ENCODE measurements around the gene RNF144A.

The RNF144A gene

GRCh38 chr2:6954586-6954985 lies 37.4 kb downstream of the RNF144A start:
- H3K4me1 ChIP-seq (ENCODE audit: control insufficient read depth, insufficient read depth, low read length) = peaks cover 9% of the 10 kb centered on the region
- no peaks in the 10 kb centered on the region for H3K9me3 ChIP-seq (replicated peaks; ENCODE audit: low read length)
- no peak overlapping the region for H3K9ac ChIP-seq (ENCODE audit: low read depth, low read length)
- H3K4me3 ChIP-seq (ENCODE audit: low read length) = no peak overlapping the region
- peaks cover 21% of the 10 kb centered on the region for H3K27me3 ChIP-seq (ENCODE audit: control insufficient read depth, insufficient read depth, low read length)
- no peaks in the 10 kb centered on the region for H3K36me3 ChIP-seq (ENCODE audit: insufficient read depth, low read length)
- no peak overlapping the region for H3K4me2 ChIP-seq (ENCODE audit: low read length)

- Histone ChIP-seq H3K9me3 (replicated peaks; ENCODE audit: low read length) (no peaks in the 10 kb centered on the region), H3K4me3 (ENCODE audit: low read length) (no peak overlapping the region), H3K4me1 (ENCODE audit: control insufficient read depth, insufficient read depth, low read length) (peaks cover 9% of the 10 kb centered on the region), H3K27me3 (ENCODE audit: control insufficient read depth, insufficient read depth, low read length) (peaks cover 28% of the 10 kb centered on the region), H3K4me2 (ENCODE audit: low read length) (no peak overlapping the region), H3K9ac (ENCODE audit: low read depth, low read length) (no peak overlapping the region), H3K36me3 (ENCODE audit: insufficient read depth, low read length) (no peaks in the 10 kb centered on the region)
Measured at GRCh38 chr2:6955511-6956136, 38.4 kb downstream of the RNF144A start.

GRCh38 chr2:6956566-6956965 lies 39.4 kb downstream of the RNF144A start:
- Histone ChIP-seq H3K4me2 (ENCODE audit: low read length) (no peak overlapping the region), H3K9me3 (replicated peaks; ENCODE audit: low read length) (no peaks in the 10 kb centered on the region), H3K4me1 (ENCODE audit: control insufficient read depth, insufficient read depth, low read length) (peaks cover 9% of the 10 kb centered on the region), H3K36me3 (ENCODE audit: insufficient read depth, low read length) (no peaks in the 10 kb centered on the region), H3K27me3 (ENCODE audit: control insufficient read depth, insufficient read depth, low read length) (peaks cover 28% of the 10 kb centered on the region), H3K4me3 (ENCODE audit: low read length) (no peak overlapping the region), H3K9ac (ENCODE audit: low read depth, low read length) (no peak overlapping the region)

- Histone ChIP-seq H3K36me3 (ENCODE audit: insufficient read depth, low read length) (no peaks in the 10 kb centered on the region), H3K27me3 (ENCODE audit: control insufficient read depth, insufficient read depth, low read length) (peaks cover 28% of the 10 kb centered on the region), H3K9me3 (replicated peaks; ENCODE audit: low read length) (no peaks in the 10 kb centered on the region), H3K4me2 (ENCODE audit: low read length) (no peak overlapping the region), H3K4me1 (ENCODE audit: control insufficient read depth, insufficient read depth, low read length) (peaks cover 9% of the 10 kb centered on the region), H3K9ac (ENCODE audit: low read depth, low read length) (no peak overlapping the region), H3K4me3 (ENCODE audit: low read length) (no peak overlapping the region)
Measured at GRCh38 chr2:6957031-6957714, 40.0 kb downstream of the RNF144A start.

- H3K4me1 ChIP-seq (ENCODE audit: control insufficient read depth, insufficient read depth, low read length) = peaks cover 9% of the 10 kb centered on the region
- H3K9me3 ChIP-seq (replicated peaks; ENCODE audit: low read length) = no peaks in the 10 kb centered on the region
- H3K9ac ChIP-seq (ENCODE audit: low read depth, low read length) = no peak overlapping the region
- no peaks in the 10 kb centered on the region for H3K36me3 ChIP-seq (ENCODE audit: insufficient read depth, low read length)
- no peak overlapping the region for H3K4me3 ChIP-seq (ENCODE audit: low read length)
- H3K27me3 ChIP-seq (ENCODE audit: control insufficient read depth, insufficient read depth, low read length) = peaks cover 28% of the 10 kb centered on the region
- no peak overlapping the region for H3K4me2 ChIP-seq (ENCODE audit: low read length)
Measured at GRCh38 chr2:6957910-6958615, 40.9 kb downstream of the RNF144A start.

- Histone ChIP-seq H3K4me2 (ENCODE audit: low read length) (no peak overlapping the region), H3K4me1 (ENCODE audit: control insufficient read depth, insufficient read depth, low read length) (peaks cover 9% of the 10 kb centered on the region), H3K4me3 (ENCODE audit: low read length) (no peak overlapping the region), H3K9me3 (replicated peaks; ENCODE audit: low read length) (no peaks in the 10 kb centered on the region), H3K9ac (ENCODE audit: low read depth, low read length) (no peak overlapping the region), H3K36me3 (ENCODE audit: insufficient read depth, low read length) (no peaks in the 10 kb centered on the region), H3K27me3 (ENCODE audit: control insufficient read depth, insufficient read depth, low read length) (peaks cover 28% of the 10 kb centered on the region)
Measured at GRCh38 chr2:6958616-6959235, 41.5 kb downstream of the RNF144A start.

GRCh38 chr2:6959751-6960150 lies 42.5 kb downstream of the RNF144A start:
- H3K36me3 ChIP-seq (ENCODE audit: insufficient read depth, low read length) = no peaks in the 10 kb centered on the region
- no peak overlapping the region for H3K4me2 ChIP-seq (ENCODE audit: low read length)
- H3K4me1 ChIP-seq (ENCODE audit: control insufficient read depth, insufficient read depth, low read length) = peaks cover 9% of the 10 kb centered on the region
- no peak overlapping the region for H3K4me3 ChIP-seq (ENCODE audit: low read length)
- no peak overlapping the region for H3K9ac ChIP-seq (ENCODE audit: low read depth, low read length)
- peaks cover 28% of the 10 kb centered on the region for H3K27me3 ChIP-seq (ENCODE audit: control insufficient read depth, insufficient read depth, low read length)
- no peaks in the 10 kb centered on the region for H3K9me3 ChIP-seq (replicated peaks; ENCODE audit: low read length)

GRCh38 chr2:6960659-6961058 lies 43.4 kb downstream of the RNF144A start:
- Histone ChIP-seq H3K9ac (ENCODE audit: low read depth, low read length) (no peak overlapping the region), H3K27me3 (ENCODE audit: control insufficient read depth, insufficient read depth, low read length) (peaks cover 24% of the 10 kb centered on the region), H3K4me2 (ENCODE audit: low read length) (no peak overlapping the region), H3K36me3 (ENCODE audit: insufficient read depth, low read length) (no peaks in the 10 kb centered on the region), H3K4me1 (ENCODE audit: control insufficient read depth, insufficient read depth, low read length) (peaks cover 5% of the 10 kb centered on the region), H3K4me3 (ENCODE audit: low read length) (no peak overlapping the region), H3K9me3 (replicated peaks; ENCODE audit: low read length) (no peaks in the 10 kb centered on the region)

- H3K9ac ChIP-seq (ENCODE audit: low read depth, low read length) = no peak overlapping the region
- H3K36me3 ChIP-seq (ENCODE audit: insufficient read depth, low read length) = no peaks in the 10 kb centered on the region
- H3K9me3 ChIP-seq (replicated peaks; ENCODE audit: low read length) = no peaks in the 10 kb centered on the region
- no peak overlapping the region for H3K4me3 ChIP-seq (ENCODE audit: low read length)
- no peaks in the 10 kb centered on the region for H3K4me1 ChIP-seq (ENCODE audit: control insufficient read depth, insufficient read depth, low read length)
- H3K27me3 ChIP-seq (ENCODE audit: control insufficient read depth, insufficient read depth, low read length) = peaks cover 10% of the 10 kb centered on the region
- H3K4me2 ChIP-seq (ENCODE audit: low read length) = no peak overlapping the region
Measured at GRCh38 chr2:6963727-6964126, 46.5 kb downstream of the RNF144A start.

GRCh38 chr2:6965071-6965795 lies 48.0 kb downstream of the RNF144A start:
- Histone ChIP-seq H3K27me3 (ENCODE audit: control insufficient read depth, insufficient read depth, low read length) (peaks cover under 1% of the 10 kb centered on the region), H3K9ac (ENCODE audit: low read depth, low read length) (no peak overlapping the region), H3K4me2 (ENCODE audit: low read length) (no peak overlapping the region), H3K4me3 (ENCODE audit: low read length) (no peak overlapping the region), H3K36me3 (ENCODE audit: insufficient read depth, low read length) (no peaks in the 10 kb centered on the region), H3K4me1 (ENCODE audit: control insufficient read depth, insufficient read depth, low read length) (no peaks in the 10 kb centered on the region), H3K9me3 (replicated peaks; ENCODE audit: low read length) (no peaks in the 10 kb centered on the region)

GRCh38 chr2:6966446-6966940 lies 49.3 kb downstream of the RNF144A start:
- Histone ChIP-seq H3K36me3 (ENCODE audit: insufficient read depth, low read length) (no peaks in the 10 kb centered on the region), H3K9ac (ENCODE audit: low read depth, low read length) (no peak overlapping the region), H3K27me3 (ENCODE audit: control insufficient read depth, insufficient read depth, low read length) (no peaks in the 10 kb centered on the region), H3K4me1 (ENCODE audit: control insufficient read depth, insufficient read depth, low read length) (no peaks in the 10 kb centered on the region), H3K4me2 (ENCODE audit: low read length) (no peak overlapping the region), H3K9me3 (replicated peaks; ENCODE audit: low read length) (no peaks in the 10 kb centered on the region), H3K4me3 (ENCODE audit: low read length) (no peak overlapping the region)
